ENCODE measurements around the gene CKB. TPM values are rescaled to one million over a fixed set of nuclear protein-coding genes. Genes with fewer than 3 reads are reported as not detected.

The CKB gene
- total and polyA plus RNA-seq, 9 of the 15 experiments (the other 6 are each of a cell fraction or from before 2014, with no cell fraction given) = 23.9 to 692 (median 132) TPM

DNA sequence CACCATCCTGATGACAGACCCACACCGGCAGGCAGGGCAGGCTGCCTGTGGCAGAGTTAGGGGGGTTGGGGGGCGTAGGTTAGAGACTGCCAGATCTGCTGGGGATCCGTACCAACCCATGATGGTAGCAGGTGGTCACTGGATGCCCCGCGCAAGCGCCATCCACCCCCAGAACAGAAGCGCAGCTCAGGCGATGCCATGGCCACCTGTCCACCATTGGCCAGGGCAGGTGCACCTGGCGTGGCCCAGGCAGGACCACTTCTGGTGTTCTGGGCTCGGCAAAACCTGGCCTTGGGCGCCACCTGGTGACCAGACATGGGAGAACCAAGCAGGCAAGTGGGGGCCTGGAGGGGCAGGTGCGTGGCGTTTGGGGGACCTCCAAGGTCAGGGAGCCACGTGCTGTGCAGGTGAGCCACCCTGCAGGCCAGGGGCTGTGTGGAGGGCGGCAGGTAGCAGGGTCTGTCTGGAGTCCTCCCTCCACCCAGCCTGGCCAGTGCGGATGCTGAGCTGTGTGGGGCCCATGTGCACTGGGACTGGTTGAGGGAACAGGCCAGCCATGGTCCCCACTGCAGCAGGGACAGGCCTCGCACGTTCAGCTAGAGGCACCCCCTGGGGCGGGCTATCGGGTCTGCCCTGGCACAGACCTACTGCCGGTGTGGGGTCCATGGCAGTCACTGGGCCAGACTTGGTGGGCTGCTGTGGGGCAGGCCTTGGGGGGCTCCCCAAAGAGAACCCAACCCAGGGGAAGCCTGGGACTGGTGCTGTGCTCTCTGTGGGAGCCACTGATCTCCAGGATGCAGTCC lies 24.2 kb upstream of the CKB start (continued):
- TF ChIP-seq, protein P1, sequence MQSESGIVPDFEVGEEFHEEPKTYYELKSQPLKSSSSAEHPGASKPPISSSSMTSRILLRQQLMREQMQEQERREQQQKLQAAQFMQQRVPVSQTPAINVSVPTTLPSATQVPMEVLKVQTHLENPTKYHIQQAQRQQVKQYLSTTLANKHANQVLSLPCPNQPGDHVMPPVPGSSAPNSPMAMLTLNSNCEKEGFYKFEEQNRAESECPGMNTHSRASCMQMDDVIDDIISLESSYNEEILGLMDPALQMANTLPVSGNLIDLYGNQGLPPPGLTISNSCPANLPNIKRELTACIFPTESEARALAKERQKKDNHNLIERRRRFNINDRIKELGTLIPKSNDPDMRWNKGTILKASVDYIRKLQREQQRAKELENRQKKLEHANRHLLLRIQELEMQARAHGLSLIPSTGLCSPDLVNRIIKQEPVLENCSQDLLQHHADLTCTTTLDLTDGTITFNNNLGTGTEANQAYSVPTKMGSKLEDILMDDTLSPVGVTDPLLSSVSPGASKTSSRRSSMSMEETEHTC (IDR thresholded peaks at IDR 0.05) = no peak
- 0 out of 2 replicates have a peak, but pooled peaks have one; percentile 31 for TF ChIP-seq ZEB2 (IDR thresholded peaks at IDR 0.05)
- no peak for TF ChIP-seq NFIC (IDR thresholded peaks at IDR 0.05)

DNA sequence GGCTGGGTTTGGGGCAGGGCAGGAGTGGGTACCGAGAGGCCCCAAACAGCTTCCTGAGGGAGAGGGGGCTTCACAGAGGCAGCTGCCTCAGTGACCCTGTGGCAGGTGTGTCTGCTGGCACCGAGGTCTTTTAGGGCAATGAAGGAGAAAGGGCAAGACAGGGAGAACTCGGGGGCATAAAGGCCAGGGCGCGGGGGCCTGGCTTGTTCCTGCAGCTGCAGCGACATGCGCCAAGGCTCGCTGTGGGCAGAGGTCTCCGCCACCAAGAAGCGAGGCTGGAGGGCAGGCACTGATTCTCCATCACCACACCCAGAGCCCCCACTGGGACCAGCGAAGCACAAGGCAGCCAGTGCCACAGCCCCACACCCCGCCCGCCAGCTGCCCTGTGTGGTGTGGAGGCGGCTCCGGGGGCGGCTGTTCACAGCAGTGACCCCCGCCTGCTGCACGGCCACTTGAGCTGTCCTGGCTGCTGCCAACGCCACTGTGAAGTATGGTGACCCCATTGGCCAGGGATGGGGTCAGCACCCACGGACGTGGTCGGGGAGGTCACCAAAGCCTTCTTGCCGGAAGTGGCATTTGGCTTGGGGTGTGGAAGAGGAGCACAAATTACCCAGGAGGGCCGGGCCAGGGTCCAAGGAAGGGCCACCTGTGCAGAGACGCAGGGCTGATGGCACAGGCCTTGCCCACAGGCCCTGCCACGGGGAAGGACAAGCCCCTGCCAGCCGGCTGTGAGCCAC lies 23.5 kb upstream of the CKB start:
- 36% methylated on average over 15 of the region's 27 CpGs for WGBS (ENCODE audit: insufficient coverage, low coverage, missing lambda C conversion rate)
- ATAC-seq (no peak), DNase-seq (ENCODE audit: extremely low read depth in 1 of 4, low spot score in 3 of 4) (no peak), FAIRE-seq (no peak)
- CTCF ChIA-PET (ENCODE audit: low intra/inter-chr PET ratio) = interaction anchor here (0.6 to 2.4 kb wide), 3 partner anchors 27 to 1185 kb away, joined by 3 to 19 read pairs (median 7); no protein-coding TSS in a partner anchor
- BruUV-seq (replicated peaks) = no TSS peak
- Histone ChIP-seq H3K4me1 (replicated peaks in 1 of 2; ENCODE audit: control insufficient read depth in 2 of 2, insufficient read depth in 2 of 2, low read length in 2 of 2) (peaks cover 0 to 89% of the 10 kb centered on the region in 2 experiments; a peak in 2 of 5 replicates), H3K27me3 (ENCODE audit: control insufficient read depth in 2 of 2, insufficient read depth in 2 of 2, low read length in 2 of 2) (no peaks in the 10 kb centered on the region), H2AFZ (ENCODE audit: low read depth, low read length) (no peak overlapping the region), H3K36me3 (ENCODE audit: control insufficient read depth, insufficient read depth, low read length) (no peaks in the 10 kb centered on the region), H3K9ac (ENCODE audit: insufficient read depth in 1 of 2, low read depth in 2 of 2, low read length in 2 of 2) (no peak overlapping the region), H3K9me3 (replicated peaks; ENCODE audit: control insufficient read depth, insufficient read depth, low read depth, low read length) (no peaks in the 10 kb centered on the region), H3K4me2 (ENCODE audit: insufficient read depth, low read length) (no peak overlapping the region), H3K79me2 (ENCODE audit: control insufficient read depth, insufficient read depth, low read length) (no peaks in the 10 kb centered on the region), H3K4me3 (no peak overlapping the region), H3K27ac (ENCODE audit: extremely low read depth, low read depth, low read length) (no peak overlapping the region), H4K20me1 (replicated peaks; ENCODE audit: control insufficient read depth, insufficient read depth, low read length) (peaks cover 7% of the 10 kb centered on the region; the same call in 1 of the 2 replicates), H3K9me1 (ENCODE audit: control insufficient read depth, insufficient read depth, low read length) (no peaks in the 10 kb centered on the region)
- intact Hi-C loops (cut with micrococcal nuclease) = loop anchor here (1.0 to 10.0 kb wide), 3 partner anchors 28 to 471 kb away; no protein-coding TSS in a partner anchor
- in situ Hi-C loops (cut with MboI) = no loop called here
- POLR2A ChIA-PET = interaction anchor here (1.0 to 2.1 kb wide), 4 partner anchors 10 to 27 kb away, joined by 3 to 8 read pairs (median 6); partner anchors contain the start of gene TRMT61A
- TF ChIP-seq, protein P2, sequence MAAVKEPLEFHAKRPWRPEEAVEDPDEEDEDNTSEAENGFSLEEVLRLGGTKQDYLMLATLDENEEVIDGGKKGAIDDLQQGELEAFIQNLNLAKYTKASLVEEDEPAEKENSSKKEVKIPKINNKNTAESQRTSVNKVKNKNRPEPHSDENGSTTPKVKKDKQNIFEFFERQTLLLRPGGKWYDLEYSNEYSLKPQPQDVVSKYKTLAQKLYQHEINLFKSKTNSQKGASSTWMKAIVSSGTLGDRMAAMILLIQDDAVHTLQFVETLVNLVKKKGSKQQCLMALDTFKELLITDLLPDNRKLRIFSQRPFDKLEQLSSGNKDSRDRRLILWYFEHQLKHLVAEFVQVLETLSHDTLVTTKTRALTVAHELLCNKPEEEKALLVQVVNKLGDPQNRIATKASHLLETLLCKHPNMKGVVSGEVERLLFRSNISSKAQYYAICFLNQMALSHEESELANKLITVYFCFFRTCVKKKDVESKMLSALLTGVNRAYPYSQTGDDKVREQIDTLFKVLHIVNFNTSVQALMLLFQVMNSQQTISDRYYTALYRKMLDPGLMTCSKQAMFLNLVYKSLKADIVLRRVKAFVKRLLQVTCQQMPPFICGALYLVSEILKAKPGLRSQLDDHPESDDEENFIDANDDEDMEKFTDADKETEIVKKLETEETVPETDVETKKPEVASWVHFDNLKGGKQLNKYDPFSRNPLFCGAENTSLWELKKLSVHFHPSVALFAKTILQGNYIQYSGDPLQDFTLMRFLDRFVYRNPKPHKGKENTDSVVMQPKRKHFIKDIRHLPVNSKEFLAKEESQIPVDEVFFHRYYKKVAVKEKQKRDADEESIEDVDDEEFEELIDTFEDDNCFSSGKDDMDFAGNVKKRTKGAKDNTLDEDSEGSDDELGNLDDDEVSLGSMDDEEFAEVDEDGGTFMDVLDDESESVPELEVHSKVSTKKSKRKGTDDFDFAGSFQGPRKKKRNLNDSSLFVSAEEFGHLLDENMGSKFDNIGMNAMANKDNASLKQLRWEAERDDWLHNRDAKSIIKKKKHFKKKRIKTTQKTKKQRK (IDR thresholded peaks at IDR 0.05; ENCODE audit: borderline replicate concordance, low read depth, low read length) = no peak
- TF ChIP-seq ELF1 (tag; IDR thresholded peaks at IDR 0.05) = no peak
- no peak for TF ChIP-seq GATAD2A (IDR thresholded peaks at IDR 0.05)
- TF ChIP-seq U2AF2 (optimal IDR thresholded peaks at IDR 0.05; ENCODE audit: low read depth, low read length) = no peak
- no peak for TF ChIP-seq SMARCA5 (IDR thresholded peaks at IDR 0.05)
- TF ChIP-seq HLTF (IDR thresholded peaks at IDR 0.05) = no peak
